GM12873 (cell line): Measurements from ENCODE around the gene TMEM134.

Source experiments
- CTCF ChIP-seq: IDR thresholded peaks from 2 replicates; pipeline ENCODE4 v1.5.1; 2012; ENCODE audit warnings: low read depth, mild to moderate bottlenecking, moderate library complexity, low read length, control low read depth; ENCODE audit not compliant: insufficient read depth; ENCODE audit errors: missing control alignments

The TMEM134 gene

GRCh38 chr11:67463186-67463585 lies 5.9 kb downstream of the TMEM134 start:
- TF ChIP-seq CTCF: no peak

GRCh38 chr11:67458266-67458665 lies 10.8 kb downstream of the TMEM134 start:
- TF ChIP-seq CTCF: no peak

- no peak for TF ChIP-seq CTCF
Measured at GRCh38 chr11:67457453-67457852, 11.6 kb downstream of the TMEM134 start.

- no peak for TF ChIP-seq CTCF
Measured at GRCh38 chr11:67456068-67456705, 12.9 kb downstream of the TMEM134 start.

- TF ChIP-seq CTCF: no peak
Measured at GRCh38 chr11:67455054-67455453, 14.0 kb downstream of the TMEM134 start, which contains the start of gene CABP4. Gene CABP4, plus strand, starts transcription at chr11:67455354. Its CDS starts 70 bp downstream, at chr11:67455424.

GRCh38 chr11:67453816-67454732 lies 15.0 kb downstream of the TMEM134 start:
- no peak for TF ChIP-seq CTCF

GRCh38 chr11:67452141-67452952 lies 16.7 kb downstream of the TMEM134 start, which contains the start of gene GPR152:
Gene GPR152, minus strand, starts transcription at chr11:67452729. Its CDS starts 5 bp downstream, at chr11:67452724.
- TF ChIP-seq CTCF: no peak
